ENCODE data around the gene COL16A1.

- TF ChIP-seq CTCF (IDR thresholded peaks at IDR 0.05) = no peak
- TF ChIP-seq EP300 (IDR thresholded peaks at IDR 0.05) = no peak
- TF ChIP-seq POLR2A (IDR thresholded peaks at IDR 0.05) = no peak
Measured at GRCh38 chr1:31752258-31752657, 48.4 kb upstream of the COL16A1 start.

Measured in tibial nerve (tissue), 4 donors.